Stimulated activated CD8-positive, alpha-beta memory T cell treated with anti-CD3 and anti-CD28 coated beads, Interleukin-12 subunit alpha, Interleukin-12 subunit beta, amount 100 ng/mL, for 24 hours (primary cell): ENCODE measurements around the gene FRMD4A.

Source experiments
- DNase-seq: peaks from one replicate; pipeline ENCODE4 v3.0.0-alpha.2; 2020; ENCODE audit errors: extremely low read depth

FRMD4A gene

DNA sequence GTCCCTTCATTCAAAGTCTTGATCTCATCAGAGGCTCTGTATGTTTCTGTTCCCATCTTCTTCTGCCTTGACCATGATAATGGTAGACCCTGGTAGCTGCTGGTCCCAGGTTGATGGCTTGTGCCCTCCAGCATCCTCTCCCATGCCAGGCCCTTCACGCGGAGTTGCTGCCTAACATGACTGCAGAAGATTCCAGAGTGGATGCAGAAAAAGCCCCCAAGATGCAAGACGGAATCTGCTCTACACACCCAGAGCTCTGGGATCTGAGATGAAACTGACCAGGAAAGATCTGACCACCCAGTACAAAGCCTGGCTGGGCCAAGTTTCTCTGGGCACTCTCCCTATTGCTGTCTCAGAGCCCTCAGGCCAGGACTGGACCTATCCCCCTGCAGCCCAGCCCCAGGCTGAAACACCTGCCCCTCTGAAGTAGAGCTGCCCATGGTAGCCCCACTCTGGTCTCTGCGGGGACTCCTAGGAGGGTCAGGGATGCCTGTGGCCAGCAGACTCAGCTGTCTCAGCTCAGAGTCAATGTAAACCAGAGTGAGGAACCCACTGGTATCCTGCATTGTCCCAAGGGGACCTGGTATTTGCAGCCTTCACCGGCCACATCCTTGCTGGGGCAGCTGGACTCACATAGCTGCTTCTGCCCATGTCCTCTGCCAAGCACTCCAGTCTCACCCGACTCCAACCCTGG lies 9.5 kb upstream of the FRMD4A start:
- no peak for DNase-seq

DNA sequence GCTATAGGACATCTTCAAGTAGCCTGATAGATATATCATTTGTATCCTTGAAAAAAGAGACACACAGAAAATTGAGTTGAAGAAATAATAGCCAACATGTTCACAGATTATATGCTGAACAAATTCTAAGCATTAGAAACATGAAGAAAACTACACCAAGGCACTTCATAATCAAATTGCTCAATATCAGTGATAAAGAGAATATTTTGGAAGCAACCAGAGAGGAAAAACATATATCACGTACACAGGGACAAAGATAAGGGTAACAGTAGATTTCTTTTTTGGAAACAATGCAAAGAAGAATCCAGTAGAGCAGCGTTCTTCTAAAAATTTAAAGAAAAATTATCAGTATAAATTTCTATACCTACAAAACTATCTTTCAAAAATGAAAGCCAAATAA lies 6.0 kb upstream of the FRMD4A start:
- DNase-seq, result no peak

DNA sequence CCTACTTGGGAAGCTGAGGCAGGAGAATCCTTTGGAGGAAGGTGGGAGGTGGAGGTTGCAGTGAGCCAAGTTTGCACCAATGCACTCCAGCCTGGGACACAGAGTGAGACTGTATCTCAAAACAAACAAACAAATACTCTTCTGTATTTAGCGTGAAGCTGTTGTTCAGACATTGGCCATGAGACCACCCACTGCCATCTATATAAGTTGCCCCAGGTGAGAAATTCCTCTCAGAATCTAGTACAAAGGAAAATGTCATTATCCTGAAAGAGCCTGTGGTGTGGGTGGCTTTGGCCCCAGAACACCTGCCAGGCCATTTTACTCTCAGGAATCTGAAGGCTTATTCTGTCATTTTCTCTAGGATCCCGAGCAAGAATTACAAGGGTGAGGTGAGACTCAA lies 4.0 kb upstream of the FRMD4A start:
- DNase-seq, result no peak

DNA sequence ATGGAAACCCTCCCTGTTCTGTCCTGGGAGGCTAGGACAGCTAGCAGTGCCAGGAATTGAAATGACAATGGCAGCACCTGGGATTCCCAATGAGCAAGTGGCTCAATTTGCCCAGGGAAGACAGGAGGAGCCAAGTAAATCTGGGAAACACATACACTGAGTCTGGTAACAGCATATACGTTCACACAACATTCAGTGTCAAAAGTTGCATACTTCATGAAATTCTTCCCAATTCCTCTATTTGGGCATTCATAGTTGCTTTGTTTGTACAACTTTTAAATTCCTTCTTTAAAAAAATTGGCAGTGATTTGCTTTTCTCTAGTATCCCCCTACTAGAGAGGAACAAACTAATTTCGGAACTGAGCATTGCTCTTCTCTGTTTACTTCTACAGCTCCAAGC lies 2.9 kb upstream of the FRMD4A start:
- no peak for DNase-seq

DNA sequence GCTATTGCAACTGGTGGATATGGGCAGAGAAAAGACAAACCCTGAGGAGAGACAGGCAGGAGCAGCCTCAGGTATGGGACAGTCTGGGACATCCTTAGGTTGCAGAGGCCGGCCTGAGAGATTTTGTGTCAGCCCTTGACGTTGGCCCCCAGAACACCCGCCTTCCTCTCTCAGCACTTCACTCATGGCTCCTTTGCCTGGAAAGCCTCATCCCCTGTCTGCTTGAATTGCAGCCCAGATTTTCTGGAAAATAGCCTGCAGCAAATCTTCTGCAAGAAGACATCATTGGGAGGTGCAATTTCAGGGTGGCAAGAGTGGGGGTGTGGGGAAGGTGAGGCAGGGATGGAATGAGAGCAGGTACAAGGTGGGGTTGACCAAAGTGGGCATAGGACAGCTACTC lies 2.2 kb upstream of the FRMD4A start:
- no peak for DNase-seq

DNA sequence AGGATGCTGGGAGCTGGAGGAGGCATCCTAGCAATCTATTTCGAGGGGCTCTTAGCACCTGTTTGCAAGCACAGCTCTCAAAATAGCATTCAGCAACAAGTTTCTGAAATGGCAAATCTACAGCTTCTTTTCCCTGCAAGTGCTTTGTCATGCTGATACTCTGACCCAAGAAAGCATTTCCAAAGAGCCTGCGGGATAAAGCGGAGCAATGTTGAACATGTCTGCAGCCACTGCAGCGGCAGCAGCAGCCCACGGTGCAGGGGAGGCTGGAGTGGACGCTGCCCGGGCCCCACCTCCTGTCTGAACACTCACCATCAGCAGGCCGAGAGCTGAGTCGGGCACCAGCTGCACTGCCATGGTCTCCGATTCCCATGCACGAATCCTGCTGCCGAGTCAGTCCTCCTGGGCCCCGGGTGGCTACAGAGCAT lies 964 bp downstream of the FRMD4A start:
- DNase-seq, result no peak

DNA sequence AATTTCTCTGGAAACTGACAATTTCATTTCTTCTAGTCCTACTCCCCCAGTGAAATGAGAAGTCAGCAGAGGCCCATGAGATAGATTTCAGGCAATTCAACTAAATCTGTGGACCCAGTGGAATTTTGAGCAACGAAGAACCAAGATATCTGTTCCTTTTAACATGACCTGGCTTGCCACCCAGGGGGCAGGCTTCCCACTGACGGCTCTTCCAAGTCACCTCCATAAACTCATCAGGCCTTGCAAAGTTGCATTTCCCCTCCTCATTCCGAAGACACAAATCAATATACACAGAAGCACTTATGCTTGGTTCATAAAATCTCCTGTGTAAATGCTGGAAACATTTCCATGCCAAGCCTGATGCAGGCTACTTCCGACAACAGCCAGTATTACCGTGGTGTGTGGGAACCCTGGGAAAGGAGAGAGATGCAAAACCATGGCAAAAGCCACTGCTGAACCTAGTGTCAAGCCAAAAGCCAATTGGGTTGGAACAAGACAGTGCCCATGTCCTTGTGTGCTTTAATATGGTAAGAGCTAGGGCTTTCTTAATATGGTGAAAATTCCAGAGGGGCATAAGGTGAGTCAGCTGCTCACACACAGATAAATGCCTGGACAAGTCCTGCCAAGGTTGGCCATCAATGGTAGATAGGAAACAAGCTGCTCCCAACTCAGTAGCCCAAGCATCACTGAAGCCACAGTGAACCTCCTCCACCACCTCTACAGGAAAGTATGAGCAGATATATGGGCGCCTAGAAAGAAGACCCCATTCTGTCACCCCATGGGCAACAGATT lies 1.6 kb downstream of the FRMD4A start:
- no peak for DNase-seq

DNA sequence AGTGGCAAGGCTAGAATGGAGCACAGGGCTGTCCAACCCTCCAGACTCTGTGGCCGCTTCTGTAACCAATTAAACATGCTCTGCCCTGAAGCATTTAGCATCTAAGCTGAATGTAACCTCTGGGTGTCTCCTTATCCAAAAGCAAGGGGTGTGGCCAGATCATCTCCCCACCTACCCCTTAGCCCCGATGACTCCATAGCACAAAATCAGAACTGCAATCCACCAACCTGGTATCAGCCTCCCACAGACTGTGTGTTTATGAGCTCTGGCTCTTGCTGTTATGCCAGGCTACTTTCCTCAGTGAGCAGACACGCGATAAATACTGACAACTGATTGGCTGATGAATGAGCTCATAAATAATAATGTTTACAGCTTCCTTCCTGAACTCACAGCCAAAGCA lies 3.2 kb downstream of the FRMD4A start:
- DNase-seq, result no peak

DNA sequence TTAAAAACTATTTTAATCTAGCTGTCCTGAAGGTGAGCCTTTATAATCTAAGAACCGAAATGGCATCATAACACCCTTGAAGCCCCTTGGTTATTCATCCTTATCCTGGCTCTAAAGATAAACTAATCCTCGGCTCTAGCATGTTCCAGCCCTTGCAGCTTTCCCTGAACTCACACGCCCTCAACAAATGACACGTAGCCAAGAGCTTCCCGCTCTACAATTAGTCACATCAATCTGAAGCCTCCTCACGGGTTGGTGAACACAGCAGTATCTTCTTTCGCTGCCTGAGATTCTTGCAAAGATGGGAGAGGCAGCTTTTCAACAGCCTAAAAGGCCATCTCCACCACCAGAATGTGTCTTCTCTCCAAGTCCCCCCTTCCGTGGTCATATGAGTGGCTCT lies 4.1 kb downstream of the FRMD4A start:
- no peak for DNase-seq

DNA sequence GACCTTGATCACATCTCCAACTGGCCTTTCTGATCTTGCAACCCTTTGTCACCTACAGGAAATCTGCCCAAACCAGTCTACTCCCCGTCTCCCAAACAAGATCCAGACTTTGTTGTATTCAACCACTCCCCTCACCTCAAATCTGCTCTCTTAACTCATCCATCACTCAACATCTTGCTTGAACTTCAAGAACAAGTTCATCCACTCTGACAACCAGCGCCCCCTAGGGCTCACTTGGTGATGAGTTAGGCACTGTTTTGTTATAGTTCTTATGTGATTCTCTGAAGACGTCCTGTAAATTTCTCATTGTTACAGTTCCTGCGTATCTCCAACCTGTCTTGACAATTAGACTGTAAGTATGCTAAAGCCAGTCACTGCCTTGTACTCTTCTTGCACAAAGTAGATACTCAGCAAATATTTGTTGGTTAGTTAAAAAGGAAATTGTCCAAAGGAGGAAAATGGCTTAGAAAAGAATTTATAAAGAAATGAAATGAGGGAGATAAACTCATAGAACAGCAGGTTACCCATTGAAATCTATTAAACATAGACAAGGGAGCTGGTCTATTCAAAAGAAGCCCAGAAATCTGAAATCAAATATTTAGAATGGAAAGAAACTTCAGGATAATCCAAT lies 5.3 kb downstream of the FRMD4A start:
- peak; percentile 27 for DNase-seq

DNA sequence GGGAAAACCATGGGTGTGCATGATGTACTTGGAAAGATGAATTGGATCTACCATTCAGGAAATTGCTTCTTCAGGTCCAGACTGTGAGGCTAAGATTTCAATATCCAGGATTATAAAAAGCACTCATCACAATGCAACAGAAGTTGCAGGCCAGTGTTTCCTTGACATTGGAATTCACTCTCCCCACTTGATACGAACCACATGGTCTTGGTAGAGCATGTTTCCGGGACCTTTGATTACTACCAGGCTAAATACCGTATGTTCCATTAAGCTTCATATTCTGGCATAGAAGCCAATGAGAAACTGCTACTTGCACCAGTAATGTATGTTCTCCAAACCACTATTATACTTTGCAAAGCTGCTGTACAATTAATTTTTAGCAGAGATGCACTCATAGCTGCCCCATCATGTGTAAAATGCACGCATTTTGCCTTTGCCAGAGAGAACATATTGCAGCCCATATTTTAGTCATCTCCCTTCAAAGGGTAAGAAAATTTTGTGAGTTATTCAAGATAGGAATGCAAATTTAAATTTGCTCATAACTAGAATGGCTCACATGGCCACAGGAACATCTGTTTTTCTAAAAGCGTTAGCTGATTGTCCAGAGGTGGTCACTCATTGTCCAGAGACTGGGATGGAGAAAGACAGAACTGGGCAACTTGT lies 8.1 kb downstream of the FRMD4A start:
- no peak for DNase-seq

DNA sequence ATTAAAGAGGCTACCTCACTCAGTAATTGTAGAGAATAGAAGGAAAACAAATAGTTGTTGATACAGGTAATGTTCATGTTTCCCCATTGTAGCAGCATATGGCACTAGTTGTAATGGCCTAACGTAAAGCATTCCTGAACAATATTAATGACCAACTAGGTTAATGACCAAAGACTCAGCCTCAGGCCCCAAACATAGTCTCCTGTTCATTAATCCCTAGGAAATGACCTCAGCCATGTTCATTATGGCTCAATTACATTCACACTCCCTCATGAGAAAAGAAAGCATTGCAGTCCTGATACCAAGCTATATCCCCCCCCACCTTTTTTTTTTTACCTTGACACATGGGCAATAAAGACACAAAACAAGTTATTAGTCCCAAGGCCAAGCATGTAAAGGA lies 12.7 kb downstream of the FRMD4A start:
- DNase-seq, result no peak

DNA sequence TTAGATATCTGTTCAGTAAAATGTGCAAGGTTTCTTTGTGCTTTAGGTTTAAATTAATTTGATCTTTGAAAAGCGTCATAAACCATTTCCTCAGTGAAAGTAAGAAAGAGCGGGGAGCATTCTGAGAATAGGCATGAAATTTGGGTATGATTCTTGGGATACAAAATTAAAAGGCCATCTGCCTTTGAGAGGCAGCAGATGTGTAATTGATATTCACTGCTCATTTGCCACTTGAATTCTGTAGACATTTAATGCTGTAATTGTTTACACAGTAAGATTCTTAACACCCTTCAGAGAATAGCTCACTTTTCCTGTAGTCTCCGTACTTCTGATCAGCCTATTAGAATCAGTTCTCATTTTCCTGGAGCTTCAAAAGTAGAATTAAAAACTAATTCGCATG lies 18.7 kb downstream of the FRMD4A start:
- DNase-seq, result no peak

DNA sequence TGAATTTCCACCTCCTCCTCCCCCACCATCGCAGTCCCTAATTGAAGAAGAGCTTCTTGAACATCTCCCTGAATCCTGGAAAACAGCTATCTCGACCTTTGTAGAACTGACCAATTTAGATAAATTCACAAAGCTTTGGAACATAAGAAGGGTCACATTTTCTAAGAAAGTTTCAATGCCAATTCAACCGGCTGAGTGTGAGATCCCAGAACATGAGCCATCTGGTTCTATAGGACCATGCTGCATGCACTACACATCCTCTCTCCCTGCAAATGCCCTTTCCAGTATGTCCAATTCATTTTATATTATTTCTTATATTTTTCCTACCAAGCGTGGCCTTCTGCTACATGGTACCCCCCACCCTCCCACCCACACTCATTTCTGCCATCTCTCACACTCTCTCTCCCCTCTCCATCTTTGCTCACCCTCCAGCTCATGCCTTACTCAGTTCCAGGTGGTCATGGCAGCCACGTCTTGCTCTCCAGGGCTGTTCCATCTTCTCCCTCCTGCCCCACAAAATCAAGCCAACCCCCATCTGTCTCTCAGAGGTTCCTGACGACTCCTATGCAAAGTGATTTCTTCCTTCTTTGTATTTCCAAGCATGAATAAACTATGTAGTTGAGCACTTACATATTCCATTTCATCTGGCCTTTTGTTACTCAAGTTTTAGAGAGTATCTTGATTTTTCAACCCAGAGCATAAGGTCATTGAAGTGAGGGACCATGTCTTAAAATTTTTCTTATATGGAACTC lies 19.3 kb downstream of the FRMD4A start:
- no peak for DNase-seq

DNA sequence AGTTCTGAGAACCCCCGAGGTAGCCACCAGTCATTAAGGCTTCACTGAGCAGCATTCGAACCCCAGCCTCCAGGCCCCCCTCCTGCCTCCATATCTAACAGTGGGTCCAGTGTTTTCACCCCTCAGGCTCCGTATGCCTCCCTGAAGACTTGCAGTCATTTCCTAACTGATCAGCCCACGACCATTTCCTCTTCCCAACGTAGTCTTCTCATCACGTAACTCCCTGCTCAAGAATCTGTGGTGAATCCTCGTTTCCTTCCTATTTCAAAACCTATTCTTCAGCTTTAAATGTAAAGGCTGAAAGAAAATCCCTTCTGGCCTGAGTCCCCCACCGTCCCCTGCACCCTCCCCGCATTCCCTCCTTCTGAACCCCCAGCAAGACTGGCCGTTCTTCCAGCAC lies 21.1 kb downstream of the FRMD4A start:
- no peak for DNase-seq

DNA sequence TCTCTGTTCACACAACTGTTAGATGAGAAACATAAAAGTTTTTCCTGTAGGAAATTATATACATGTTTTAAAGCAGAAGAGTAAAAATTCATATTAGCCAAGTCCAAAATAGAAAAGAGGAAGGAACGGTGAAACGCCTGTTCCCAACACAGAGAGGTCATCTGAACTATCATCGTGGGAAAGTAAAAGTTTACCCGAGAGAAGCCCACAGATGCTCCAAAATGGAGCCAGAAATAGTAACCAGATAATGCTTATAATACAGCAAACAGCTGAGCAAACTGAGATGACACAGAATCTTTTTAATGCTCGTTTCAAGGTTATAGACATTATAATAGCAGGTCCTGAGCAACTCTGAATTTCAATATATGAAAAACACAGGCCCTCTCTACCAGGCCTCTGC lies 24.5 kb downstream of the FRMD4A start:
- no peak for DNase-seq

DNA sequence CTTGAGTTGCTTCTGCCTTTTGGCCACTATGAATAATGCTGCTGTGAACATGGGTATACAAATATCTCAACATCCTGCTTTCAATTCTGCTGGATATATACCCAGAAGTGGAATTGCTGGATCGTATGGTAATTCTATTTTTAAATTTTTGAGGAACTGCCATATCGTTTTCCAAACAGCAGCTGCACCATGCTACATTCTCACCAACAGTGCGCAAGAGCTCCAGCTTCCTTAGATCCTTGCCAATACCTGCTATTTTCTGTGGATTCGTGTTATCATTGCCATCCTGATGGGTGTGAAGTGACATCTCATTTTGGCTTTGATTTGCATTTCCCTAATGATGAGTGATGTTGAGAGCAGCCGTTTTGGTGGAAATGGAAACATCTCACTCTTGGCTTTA lies 26.7 kb downstream of the FRMD4A start:
- DNase-seq, result no peak

DNA sequence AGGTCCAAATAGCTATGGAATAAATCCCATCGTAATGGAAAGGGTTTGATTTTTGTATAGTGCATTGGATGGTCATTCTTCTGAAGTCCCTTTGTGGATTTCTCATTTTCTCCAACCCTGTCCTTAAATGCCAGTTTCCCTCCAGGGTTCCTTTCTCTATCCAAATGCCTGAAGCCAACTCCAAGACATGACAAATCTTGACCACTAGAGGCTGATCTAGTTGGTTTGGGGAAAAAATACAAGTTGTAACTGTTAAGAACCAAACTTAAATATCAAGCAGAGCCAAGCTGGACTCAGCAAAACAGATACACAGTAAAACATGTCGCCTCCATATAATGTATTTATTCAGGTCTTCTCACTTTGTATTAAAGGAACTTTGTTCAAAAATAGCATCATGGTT lies 28.7 kb downstream of the FRMD4A start:
- no peak for DNase-seq

DNA sequence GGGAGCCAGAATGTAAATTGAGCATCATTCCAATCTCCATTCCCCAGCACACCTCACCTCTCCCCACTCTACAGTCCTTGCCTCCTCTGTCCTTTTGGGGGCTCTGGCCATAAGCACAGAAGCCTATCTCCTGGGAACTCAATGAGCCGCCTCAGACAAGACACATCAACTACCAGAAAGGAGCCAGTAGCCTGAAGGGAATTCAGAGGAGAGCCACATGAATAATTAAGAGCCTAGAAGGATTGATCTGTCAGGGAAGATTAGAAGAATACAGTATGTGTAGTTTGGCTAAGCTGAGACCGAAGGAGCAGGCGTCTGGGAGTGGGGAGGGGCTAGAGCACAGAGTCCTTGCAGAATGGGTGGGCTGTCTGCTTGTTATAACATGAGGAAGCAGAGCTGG lies 31.2 kb downstream of the FRMD4A start:
- no peak for DNase-seq

DNA sequence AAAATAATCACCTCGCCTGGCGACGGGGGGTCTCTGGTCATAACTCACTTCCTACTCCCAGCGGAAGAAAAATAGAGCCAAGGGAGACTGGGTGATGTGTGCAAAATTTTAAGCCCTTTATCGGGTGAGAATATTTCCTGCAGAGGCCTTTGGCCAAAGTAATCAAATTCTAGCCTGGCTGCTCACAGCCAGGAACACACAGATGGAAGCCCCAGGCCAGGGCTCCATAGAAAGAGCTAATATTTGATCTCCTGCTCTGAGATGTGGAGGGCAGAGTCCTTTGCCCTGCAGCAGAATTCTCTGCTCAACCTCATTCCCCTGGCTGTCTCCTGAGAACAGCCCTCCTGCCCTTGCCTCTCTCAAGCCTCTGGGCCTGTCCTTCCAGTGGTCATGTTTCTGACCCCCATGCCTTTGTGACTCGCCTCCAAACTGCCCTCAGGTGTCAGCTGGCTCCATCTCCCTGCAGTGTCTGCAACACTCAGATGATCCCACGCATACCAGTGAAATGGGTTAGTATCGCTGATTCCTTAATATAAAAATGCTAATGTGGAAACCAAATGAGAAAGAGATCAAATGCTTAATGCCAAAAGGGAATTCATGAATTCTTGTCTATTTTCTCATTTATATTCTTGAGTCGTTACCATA lies 34.5 kb downstream of the FRMD4A start:
- DNase-seq, result no peak

DNA sequence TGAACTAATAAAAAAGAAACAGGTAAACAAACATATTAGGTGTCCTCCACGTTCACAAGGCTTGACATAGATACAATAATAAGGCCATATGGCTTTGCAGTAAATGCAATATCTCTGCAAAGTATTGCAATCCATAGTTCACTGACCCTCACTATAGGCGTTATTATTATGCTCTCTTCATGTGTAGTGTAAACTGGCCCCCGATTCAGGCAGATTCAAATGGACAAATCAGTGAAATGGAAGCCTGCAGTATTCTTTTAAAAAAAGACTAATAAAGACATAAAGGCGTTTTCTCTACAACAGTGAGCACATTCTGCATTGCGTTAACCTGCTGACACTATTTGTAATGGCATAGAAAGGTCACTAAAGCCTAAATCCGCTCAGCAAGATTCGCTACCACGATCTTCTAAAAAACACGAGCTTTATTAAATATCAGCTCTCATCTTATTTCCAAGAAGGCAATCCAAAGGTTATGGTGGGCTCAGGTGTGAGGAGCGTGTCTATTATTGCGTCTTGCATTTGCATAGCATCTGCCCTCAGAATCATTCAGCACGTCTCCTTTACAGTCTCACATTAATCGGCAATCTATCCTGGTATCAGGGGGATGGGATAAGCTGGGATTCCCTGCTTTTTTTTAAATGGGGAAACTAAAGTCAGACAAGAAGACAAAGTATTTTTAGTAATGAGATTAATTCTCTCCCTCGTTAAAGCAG lies 36.2 kb downstream of the FRMD4A start:
- DNase-seq, result no peak
